AG20443 (cell line): Measurements from ENCODE around the gene MAFB.
A peak's percentile ranks its signal among the peaks of the same experiment; 100 is the strongest.

ENCODE experiments used
- DNase-seq: peaks from one replicate; pipeline ENCODE4 v3.0.0; 2012; ENCODE audit warnings: low spot score, mixed read lengths

The MAFB gene

DNA sequence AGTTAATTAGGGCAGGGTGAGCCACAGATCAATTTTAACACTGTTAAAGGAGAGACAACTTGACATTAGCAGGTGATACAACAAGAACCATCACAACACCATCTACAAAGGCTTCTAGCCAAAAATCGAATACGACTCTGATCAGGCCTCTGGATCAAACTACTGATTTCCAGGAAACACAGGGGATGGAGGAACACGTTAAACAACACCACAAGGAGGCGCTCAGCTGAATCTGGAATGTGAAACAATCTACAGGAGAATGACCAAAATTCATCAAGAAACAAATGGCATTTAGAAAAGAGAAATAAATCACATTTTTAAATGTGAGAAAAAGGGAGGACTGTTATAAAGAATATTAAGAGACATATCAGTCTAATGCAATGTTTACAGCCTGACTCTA is 13.5 kb upstream of the MAFB start:
- no peak for DNase-seq

- no peak for DNase-seq
Observed at GRCh38 chr20:40698744-40699143, 9.7 kb upstream of the MAFB start.

DNA sequence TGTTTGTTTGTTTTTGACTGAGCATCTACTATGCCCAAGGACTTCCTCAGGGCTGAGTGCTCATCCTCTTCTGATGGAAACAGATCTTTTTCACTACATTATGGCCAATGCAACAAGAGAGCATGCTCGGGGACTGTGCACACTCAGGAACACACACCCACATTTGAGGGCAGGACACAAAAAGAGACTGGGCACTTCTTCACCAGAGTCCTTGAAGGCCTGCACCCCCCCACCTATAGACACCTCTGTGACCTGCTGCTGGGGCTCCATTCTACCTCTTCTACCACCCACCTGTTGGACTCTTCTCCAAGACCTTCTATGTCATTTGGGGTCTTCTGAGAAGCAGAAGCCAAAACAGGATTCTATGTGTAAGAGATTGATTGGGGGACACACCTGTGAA is 9.2 kb upstream of the MAFB start:
- no peak for DNase-seq

DNA sequence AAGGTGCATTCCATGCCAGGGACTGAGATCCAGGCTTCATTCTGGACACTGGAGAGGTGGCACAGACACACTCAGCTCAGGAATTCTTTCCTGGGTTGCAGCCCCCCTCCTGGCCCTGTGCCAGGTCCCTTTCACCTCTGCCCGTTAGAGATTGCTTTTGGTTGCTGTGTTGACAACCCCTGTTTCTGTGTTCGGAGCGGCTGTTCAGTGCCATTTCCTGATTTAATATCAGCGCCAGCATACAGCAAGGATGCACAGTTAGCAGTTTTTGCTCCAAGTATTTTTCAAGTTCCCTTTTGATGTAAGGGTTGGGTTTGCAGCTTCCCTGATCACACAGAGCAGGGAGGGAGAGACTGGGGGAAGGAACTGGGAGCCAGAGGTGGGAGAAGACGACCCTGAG is 8.5 kb upstream of the MAFB start:
- DNase-seq: no peak

DNA sequence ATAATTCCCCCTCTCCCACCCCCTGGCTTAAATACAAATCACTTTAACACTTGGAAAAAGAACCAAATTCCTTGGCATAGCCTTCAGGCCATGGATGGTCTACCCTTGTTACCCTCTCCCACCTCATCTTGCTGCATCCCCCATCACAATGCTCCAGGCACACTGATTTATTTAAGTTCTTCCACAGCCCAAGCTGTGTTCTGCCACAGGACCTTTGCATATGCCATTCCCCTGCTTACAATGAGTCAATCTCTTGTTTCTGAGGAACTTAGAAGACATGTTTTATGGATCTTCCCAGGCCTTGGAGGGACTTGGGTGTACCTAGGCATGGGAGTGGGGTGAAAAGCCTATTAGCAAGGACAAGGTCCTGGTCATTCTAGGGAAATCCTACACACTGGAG is 6.2 kb upstream of the MAFB start:
- DNase-seq: no peak

- no peak for DNase-seq
Observed at GRCh38 chr20:40694246-40694645, 5.2 kb upstream of the MAFB start.

GRCh38 chr20:40692240-40693011 is 3.4 kb upstream of the MAFB start:
- no peak for DNase-seq

- no peak for DNase-seq
Observed at GRCh38 chr20:40691566-40692239, 2.7 kb upstream of the MAFB start.

DNA sequence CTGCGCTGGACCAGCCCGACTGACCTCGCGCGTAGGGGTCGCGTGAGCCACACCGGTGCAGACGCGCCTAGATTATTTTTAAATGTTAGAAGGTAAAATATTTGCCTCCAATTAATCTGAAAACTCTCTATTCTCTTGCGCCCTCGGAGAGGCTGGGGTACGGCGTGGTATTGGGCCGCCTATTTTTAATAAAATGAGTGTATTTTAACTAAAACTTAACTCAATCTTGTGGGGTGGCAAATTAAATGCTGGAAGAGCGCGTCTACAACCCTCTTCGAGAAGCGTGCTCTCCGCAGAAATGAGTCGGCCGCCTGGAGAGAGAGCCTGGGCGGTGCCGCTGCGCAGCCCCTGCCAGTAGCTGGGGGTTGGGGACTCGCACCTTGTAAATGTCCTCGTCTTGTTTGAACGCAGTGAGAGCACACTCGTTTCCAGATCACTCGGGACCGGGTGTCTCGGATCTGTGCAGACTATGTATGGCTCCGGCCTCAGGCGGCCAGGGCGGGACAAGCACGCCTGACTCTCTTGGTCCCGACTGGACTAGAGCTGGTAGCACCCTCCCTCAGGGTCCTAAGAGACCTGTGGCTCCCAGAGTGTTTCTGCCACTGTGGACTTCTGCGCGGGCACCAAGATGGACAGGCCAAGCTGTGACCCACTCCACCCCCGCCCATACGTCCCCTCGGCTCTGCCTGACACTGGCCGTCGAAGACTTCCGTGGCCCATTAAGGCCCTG is 2.0 kb upstream of the MAFB start:
- no peak for DNase-seq

- DNase-seq: peak; percentile 93
Observed at GRCh38 chr20:40689943-40690835, 1.2 kb upstream of the MAFB start.

- DNase-seq: peak; percentile 24
Observed at GRCh38 chr20:40688129-40689099, 622 bp downstream of the MAFB start.

DNA sequence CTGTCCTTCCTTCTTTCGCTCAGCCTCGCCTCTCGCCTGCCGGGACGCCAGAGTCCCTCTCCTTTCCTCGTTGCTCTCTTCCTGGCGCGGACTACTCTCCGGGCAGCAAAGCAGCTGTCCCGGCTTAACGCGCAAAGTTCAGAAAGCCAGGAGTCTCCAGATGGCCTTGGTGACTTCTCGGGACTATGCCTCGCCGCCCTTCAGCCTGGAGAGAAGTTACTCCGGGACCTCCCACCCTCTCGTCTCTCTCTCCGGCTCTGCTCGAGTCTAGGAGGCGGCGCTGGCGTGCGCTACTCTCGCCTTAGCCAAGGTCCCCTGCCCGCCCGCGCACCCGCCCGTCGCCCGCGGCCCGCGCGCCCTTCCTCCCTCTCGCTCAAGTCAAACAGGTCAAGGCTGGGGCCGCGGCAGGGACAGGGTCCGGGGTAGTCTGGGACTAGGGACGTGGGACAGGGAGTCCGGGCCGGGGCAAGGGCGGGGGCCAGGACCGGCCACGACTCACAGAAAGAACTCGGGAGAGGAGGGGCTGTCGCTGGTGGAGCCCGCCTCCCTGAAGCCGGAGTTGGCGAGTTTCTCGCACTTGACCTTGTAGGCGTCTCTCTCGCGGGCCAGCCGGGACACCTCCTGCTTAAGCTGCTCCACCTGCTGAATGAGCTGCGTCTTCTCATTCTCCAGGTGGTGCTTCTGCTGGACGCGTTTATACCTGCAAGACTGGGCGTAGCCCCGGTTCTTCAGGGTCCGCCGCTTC is 1.5 kb downstream of the MAFB start:
- peak; percentile 36 for DNase-seq

- no peak for DNase-seq
Observed at GRCh38 chr20:40686893-40687292, 2.1 kb downstream of the MAFB start.

DNA sequence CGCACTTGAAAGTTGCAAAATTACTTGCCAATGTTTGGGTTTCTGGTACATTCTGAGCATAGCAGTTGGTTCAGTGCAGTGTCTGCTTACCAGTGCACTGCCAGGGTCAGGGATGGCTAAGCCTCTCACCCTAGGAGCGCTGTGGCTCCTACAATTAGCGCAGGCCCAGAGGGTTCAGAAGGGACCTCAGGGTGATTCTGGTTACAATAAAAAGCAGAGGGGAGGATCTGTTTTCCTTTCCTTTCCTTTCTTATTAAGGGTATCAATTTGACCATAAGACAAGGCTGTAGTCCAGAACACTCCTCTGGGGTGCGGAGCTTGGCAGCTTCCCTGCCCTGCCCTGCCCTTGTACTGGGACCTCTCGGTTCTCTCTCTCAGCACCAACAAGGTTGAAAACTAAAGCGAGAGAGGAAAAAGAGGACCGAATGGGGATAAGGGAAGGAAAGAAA is 2.6 kb downstream of the MAFB start:
- DNase-seq: no peak

DNA sequence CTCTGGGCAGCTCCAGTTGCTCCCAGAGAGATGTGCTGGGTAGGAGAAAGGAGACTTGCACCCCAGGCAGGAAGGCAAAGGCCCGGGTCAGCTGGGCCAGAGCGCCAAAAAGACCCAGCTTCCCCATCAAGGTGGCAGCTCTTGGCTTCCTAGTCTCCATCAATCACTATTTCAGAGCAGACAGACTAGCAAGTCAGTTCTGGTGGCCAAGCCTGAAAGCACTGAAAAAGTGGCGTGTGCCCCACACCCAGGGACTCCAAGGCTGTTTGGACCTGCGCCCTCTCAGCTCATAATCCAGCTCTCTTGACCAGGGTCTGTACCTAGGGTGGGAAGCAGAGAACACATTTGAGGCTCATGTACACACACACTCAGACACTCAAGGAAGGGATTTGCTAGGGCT is 3.7 kb downstream of the MAFB start:
- no peak for DNase-seq

DNA sequence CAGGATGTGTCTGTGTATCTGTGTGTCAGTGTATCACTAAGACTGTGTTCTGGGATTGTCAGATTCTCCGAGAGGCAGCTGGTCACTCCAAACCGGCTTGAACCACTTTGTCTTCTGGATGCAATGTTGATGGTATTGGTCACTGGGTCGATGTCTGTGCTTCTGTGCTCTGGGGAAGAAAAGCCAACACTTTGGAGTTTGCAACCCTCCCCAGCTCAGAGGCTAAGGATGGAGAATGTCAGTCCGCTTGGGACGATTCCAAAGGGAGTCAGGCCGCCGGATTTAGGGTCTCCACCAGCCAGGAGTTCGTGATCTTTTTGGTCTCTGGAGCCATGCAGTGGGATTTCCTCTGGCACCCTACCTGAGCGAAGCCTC is 5.2 kb downstream of the MAFB start:
- DNase-seq: peak; percentile 45

- DNase-seq: peak; percentile 86
Observed at GRCh38 chr20:40683221-40683893, 5.7 kb downstream of the MAFB start.

GRCh38 chr20:40682104-40682981 is 6.7 kb downstream of the MAFB start:
- peak; percentile 74 for DNase-seq
